WI38 (cell line): ENCODE data around the gene PRKX.
A peak's percentile ranks its signal among the peaks of the same experiment; 100 is the strongest.
"Not testable (repeated sequence)": the region's sequence is repeated elsewhere in the genome, so short reads cannot be mapped to it uniquely, and the experiment has no call there.

Source experiments
- H3K4me3 ChIP-seq: 2 replicates; pipeline ENCODE4 v1.5.1; 2011; ENCODE audit warnings: low read depth, mild to moderate bottlenecking, control low read depth, low read length
- CTCF ChIP-seq: IDR thresholded peaks from 2 replicates; pipeline ENCODE4 v1.5.1; 2012; ENCODE audit warnings: low read depth, mild to moderate bottlenecking, control low read depth, low read length

PRKX gene

GRCh38 chrX:3733043-3733430 is 19.6 kb upstream of the PRKX start:
- no peak overlapping the region for H3K4me3 ChIP-seq
- no peak for TF ChIP-seq CTCF

GRCh38 chrX:3732326-3733042 is 19.0 kb upstream of the PRKX start:
- not testable (repeated sequence) for H3K4me3 ChIP-seq

GRCh38 chrX:3728454-3728853 is 15.0 kb upstream of the PRKX start:
- H3K4me3 ChIP-seq: no peak overlapping the region
- no peak for TF ChIP-seq CTCF

GRCh38 chrX:3723460-3723859 is 10.0 kb upstream of the PRKX start:
- H3K4me3 ChIP-seq: not testable (repeated sequence)

- no peak overlapping the region for H3K4me3 ChIP-seq
- TF ChIP-seq CTCF: no peak
Observed at GRCh38 chrX:3717742-3718420, 4.4 kb upstream of the PRKX start.

- no peak for TF ChIP-seq CTCF
- no peak overlapping the region for H3K4me3 ChIP-seq
Observed at GRCh38 chrX:3715921-3716320, 2.5 kb upstream of the PRKX start.

GRCh38 chrX:3714706-3715479 is 1.4 kb upstream of the PRKX start:
- H3K4me3 ChIP-seq: not testable (repeated sequence)

- no peak for TF ChIP-seq CTCF
- H3K4me3 ChIP-seq: peak overlapping the region; percentile 67
Observed at GRCh38 chrX:3713937-3714434, 537 bp upstream of the PRKX start.

- peak overlapping the region; percentile 67 for H3K4me3 ChIP-seq
- TF ChIP-seq CTCF: no peak
Observed at GRCh38 chrX:3712870-3713224, 602 bp downstream of the PRKX start.
